Activated CD8-positive, alpha-beta memory T cell treated with anti-CD3 and anti-CD28 coated beads for 24 hours (primary cell): ENCODE measurements around the gene NUMB.
"Not testable (repeated sequence)": the region's sequence is repeated elsewhere in the genome, so short reads cannot be mapped to it uniquely, and the experiment has no call there.

Experiments used
- DNase-seq: peaks from one replicate; pipeline ENCODE4 v3.0.0-alpha.2; 2020

Gene NUMB

GRCh38 chr14:73463411-73463810 is 5.1 kb upstream of the NUMB start:
- no peak for DNase-seq

- DNase-seq = no peak
These were observed 4.5 kb upstream of the NUMB start for GRCh38 chr14:73462815-73463214.

- DNase-seq = no peak
These were observed 3.8 kb upstream of the NUMB start for GRCh38 chr14:73462048-73462715.

GRCh38 chr14:73461478-73462047 is 3.2 kb upstream of the NUMB start:
- no peak for DNase-seq

GRCh38 chr14:73460691-73461127 is 2.4 kb upstream of the NUMB start:
- no peak for DNase-seq

- DNase-seq = no peak
These were observed 1.6 kb upstream of the NUMB start for GRCh38 chr14:73459959-73460358.

- no peak for DNase-seq
These were observed 493 bp downstream of the NUMB start for GRCh38 chr14:73457924-73458182.

- peak; percentile 65 for DNase-seq
These were observed 1.1 kb downstream of the NUMB start for GRCh38 chr14:73457041-73457923.

- DNase-seq = no peak
These were observed 3.1 kb downstream of the NUMB start for GRCh38 chr14:73455294-73455693.

GRCh38 chr14:73452341-73453186 is 5.8 kb downstream of the NUMB start:
- no peak for DNase-seq

- DNase-seq = no peak
These were observed 14.6 kb downstream of the NUMB start for GRCh38 chr14:73443758-73444157.

- no peak for DNase-seq
These were observed 17.1 kb downstream of the NUMB start for GRCh38 chr14:73441286-73441685.

GRCh38 chr14:73438993-73439392 is 19.4 kb downstream of the NUMB start:
- no peak for DNase-seq

GRCh38 chr14:73437206-73437605 is 21.1 kb downstream of the NUMB start:
- no peak for DNase-seq

- DNase-seq = no peak
These were observed 26.2 kb downstream of the NUMB start for GRCh38 chr14:73432124-73432523.

GRCh38 chr14:73428353-73428824 is 30.0 kb downstream of the NUMB start:
- no peak for DNase-seq

GRCh38 chr14:73427516-73428264 is 30.7 kb downstream of the NUMB start:
- no peak for DNase-seq

- DNase-seq = no peak
These were observed 31.5 kb downstream of the NUMB start for GRCh38 chr14:73426877-73427276.

GRCh38 chr14:73424453-73424852 is 33.9 kb downstream of the NUMB start:
- DNase-seq = no peak

GRCh38 chr14:73423092-73423491 is 35.3 kb downstream of the NUMB start:
- DNase-seq = not testable (repeated sequence)

- DNase-seq = no peak
These were observed 35.8 kb downstream of the NUMB start for GRCh38 chr14:73422515-73422914.

- no peak for DNase-seq
These were observed 40.1 kb downstream of the NUMB start for GRCh38 chr14:73418227-73418626.
